ENCODE data around the gene DOCK10. TPM values are rescaled to one million over a fixed set of nuclear protein-coding genes. Genes with fewer than 3 reads are reported as not detected.

DOCK10 gene
- total and polyA plus RNA-seq, 8 donors: 0.89 to 33.8 (median 3.2) TPM

GRCh38 chr2:224901121-224901676 lies 141.1 kb downstream of the DOCK10 start:
- Histone ChIP-seq H3K27me3 (no peaks in the 10 kb centered on the region), H3K4me3 (no peak overlapping the region), H3K4me1 (no peaks in the 10 kb centered on the region), H3K36me3 (no peaks in the 10 kb centered on the region), H3K9me3 (no peaks in the 10 kb centered on the region), H3K27ac (no peak overlapping the region)
- TF ChIP-seq POLR2A (IDR thresholded peaks at IDR 0.05): no peak
- no peak for TF ChIP-seq CTCF (IDR thresholded peaks at IDR 0.05)
- no peak for TF ChIP-seq POLR2AphosphoS5 (IDR thresholded peaks at IDR 0.05)
- TF ChIP-seq EP300 (IDR thresholded peaks at IDR 0.05): no peak
- intact Hi-C loops (cut with DNase I; ENCODE audit: low total_unique reads): no loop called here
- WGBS, 5 donors: 59 to 81% (median 74%) methylated on average over 4 of the region's 4 CpGs
- DNase-seq: no peak

DNA sequence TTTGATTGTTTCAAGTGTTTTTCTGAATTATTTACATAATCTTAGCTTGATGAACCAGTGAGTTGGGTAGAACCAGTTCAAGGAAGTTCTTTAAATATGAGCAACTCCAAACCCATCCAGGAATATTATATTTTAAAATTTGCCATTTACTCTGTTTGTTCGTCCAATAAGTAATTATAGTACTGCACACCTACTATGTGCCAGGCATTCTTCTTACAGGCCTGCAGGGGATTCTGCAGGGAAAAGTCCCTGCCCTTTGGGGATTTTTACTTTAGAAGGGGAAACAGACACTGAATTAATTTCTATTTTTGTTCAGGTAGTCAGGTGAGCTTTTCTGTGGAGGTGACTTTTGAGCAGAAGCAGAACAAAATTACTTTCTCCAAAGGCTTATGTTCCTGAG lies 146.9 kb downstream of the DOCK10 start:
- Histone ChIP-seq H3K4me3 (no peak overlapping the region), H3K36me3 (no peaks in the 10 kb centered on the region), H3K4me1 (no peaks in the 10 kb centered on the region), H3K9me3 (no peaks in the 10 kb centered on the region), H3K27ac (no peak overlapping the region), H3K27me3 (no peaks in the 10 kb centered on the region)
- TF ChIP-seq POLR2A (IDR thresholded peaks at IDR 0.05): no peak
- no peak for TF ChIP-seq POLR2AphosphoS5 (IDR thresholded peaks at IDR 0.05)
- no peak for TF ChIP-seq CTCF (IDR thresholded peaks at IDR 0.05)
- DNase-seq: no peak
- WGBS, 5 donors: 85 to 92% (median 91%) methylated on average over 1 of the region's 1 CpG
- intact Hi-C loops (cut with DNase I; ENCODE audit: low total_unique reads): no loop called here

- Histone ChIP-seq H3K4me3 (no peak overlapping the region), H3K9me3 (no peaks in the 10 kb centered on the region), H3K36me3 (no peaks in the 10 kb centered on the region), H3K27me3 (no peaks in the 10 kb centered on the region), H3K4me1 (no peaks in the 10 kb centered on the region), H3K27ac (peak overlapping the region in 1 of 5 donors; percentile 20)
- 60 to 81% (median 67%) methylated on average over 3 of the region's 3 CpGs for WGBS, 5 donors
- peak in 1 of 2 donors; percentile 17 for DNase-seq
- intact Hi-C loops (cut with DNase I; ENCODE audit: low total_unique reads): no loop called here
- TF ChIP-seq POLR2A (IDR thresholded peaks at IDR 0.05) (no peak), EP300 (IDR thresholded peaks at IDR 0.05) (no peak), POLR2AphosphoS5 (IDR thresholded peaks at IDR 0.05) (no peak), CTCF (IDR thresholded peaks at IDR 0.05) (no peak)
These were observed 147.9 kb downstream of the DOCK10 start for GRCh38 chr2:224894356-224894755.

DNA sequence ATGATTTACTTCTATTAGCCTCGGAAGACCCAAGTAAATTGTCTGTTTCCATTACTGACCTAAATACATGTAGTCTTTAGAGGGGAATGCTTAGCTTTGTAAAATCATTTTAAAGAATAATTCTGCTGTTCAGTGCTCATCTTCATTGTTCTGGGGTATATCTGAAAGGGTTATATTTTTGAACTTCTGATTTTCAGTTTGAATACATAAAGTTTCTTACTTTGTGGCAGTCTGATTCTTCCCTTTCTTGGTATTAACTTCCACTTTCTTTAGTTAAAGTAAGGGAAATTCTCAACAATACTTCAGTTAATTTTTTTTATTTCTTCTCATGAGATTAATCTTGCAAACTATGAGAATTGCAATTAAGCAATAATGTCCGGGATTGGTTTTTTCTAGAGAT lies 148.4 kb downstream of the DOCK10 start:
- H3K9me3 ChIP-seq: no peaks in the 10 kb centered on the region
- no peaks in the 10 kb centered on the region for H3K27me3 ChIP-seq
- H3K4me3 ChIP-seq: no peak overlapping the region
- no peaks in the 10 kb centered on the region for H3K36me3 ChIP-seq
- WGBS, 5 donors: 75 to 84% (median 81%) methylated on average over 2 of the region's 2 CpGs
- H3K27ac ChIP-seq: no peak overlapping the region
- intact Hi-C loops (cut with DNase I; ENCODE audit: low total_unique reads): no loop called here
- H3K4me1 ChIP-seq: no peaks in the 10 kb centered on the region
- TF ChIP-seq POLR2A (IDR thresholded peaks at IDR 0.05) (no peak), EP300 (IDR thresholded peaks at IDR 0.05) (no peak), CTCF (IDR thresholded peaks at IDR 0.05) (no peak), POLR2AphosphoS5 (IDR thresholded peaks at IDR 0.05) (no peak)
- no peak for DNase-seq

Data from stomach (tissue), 9 donors.